ENCODE data around the gene CCDC34.

Gene CCDC34

DNA sequence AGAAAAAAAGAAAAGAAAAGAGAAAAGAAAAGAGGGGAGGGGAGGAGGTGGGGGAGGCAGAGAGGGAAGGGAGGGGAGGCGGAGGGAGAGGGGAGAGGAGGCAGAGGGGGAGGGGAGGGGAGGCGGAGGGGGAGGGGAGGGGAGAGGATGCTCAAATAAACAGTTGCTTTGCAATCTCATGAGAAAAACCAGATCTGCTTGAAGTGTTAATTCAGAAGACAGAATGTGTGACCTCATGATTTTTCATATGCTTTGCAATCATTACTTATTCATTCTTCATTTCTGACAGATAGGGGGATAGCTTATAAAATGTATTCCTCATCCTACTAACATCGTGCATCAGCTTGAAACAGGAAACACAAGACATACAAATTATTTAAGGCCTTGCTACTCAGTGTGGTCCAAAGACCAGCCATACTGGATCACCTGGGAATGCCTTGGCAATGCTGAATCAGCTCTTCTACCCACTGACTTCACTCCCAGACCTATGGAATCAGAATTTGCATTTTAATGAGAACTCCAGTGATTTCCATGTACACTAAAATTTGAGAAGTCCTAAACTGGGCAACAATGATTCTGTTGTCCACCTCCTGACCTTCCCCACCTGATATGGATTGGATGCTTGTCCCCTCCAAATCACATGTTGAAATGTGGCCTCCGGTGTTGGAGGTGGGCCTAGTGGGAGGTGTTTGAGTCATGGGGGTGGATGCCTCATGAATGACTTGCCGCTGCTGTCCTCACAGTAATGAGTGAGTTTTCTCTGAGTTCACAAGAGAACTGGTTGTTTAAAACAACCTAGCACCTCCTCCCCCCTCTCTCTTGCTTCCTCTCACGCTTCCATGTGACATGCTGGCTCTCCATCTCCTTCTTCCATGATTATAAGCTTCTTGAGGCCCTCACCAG, 69.2 kb downstream of the CCDC34 start:
- no peak overlapping the region for H3K27ac ChIP-seq
- TF ChIP-seq, protein P1, sequence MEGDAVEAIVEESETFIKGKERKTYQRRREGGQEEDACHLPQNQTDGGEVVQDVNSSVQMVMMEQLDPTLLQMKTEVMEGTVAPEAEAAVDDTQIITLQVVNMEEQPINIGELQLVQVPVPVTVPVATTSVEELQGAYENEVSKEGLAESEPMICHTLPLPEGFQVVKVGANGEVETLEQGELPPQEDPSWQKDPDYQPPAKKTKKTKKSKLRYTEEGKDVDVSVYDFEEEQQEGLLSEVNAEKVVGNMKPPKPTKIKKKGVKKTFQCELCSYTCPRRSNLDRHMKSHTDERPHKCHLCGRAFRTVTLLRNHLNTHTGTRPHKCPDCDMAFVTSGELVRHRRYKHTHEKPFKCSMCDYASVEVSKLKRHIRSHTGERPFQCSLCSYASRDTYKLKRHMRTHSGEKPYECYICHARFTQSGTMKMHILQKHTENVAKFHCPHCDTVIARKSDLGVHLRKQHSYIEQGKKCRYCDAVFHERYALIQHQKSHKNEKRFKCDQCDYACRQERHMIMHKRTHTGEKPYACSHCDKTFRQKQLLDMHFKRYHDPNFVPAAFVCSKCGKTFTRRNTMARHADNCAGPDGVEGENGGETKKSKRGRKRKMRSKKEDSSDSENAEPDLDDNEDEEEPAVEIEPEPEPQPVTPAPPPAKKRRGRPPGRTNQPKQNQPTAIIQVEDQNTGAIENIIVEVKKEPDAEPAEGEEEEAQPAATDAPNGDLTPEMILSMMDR (conservative IDR thresholded peaks at IDR 0.05) = no peak

DNA sequence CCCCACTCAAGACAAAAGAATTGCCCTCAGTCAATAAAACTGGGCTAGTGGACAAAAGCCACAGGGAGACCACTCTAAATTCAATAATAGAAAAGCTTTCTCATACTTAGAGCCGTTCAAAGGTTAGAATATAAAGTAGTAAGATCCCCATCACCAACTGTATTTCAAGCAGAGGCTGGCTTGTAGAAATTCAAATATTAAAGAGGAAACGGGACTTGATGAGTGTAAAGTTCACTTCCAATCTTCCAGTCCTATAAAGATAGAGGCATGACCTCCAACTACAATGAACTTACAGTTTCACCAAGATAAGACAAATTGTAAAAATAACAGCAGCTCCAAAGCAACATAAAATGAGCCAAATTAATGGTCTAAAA, 70.4 kb downstream of the CCDC34 start:
- no peak overlapping the region for H3K27ac ChIP-seq
- TF ChIP-seq, protein P1 (conservative IDR thresholded peaks at IDR 0.05) = no peak

DNA sequence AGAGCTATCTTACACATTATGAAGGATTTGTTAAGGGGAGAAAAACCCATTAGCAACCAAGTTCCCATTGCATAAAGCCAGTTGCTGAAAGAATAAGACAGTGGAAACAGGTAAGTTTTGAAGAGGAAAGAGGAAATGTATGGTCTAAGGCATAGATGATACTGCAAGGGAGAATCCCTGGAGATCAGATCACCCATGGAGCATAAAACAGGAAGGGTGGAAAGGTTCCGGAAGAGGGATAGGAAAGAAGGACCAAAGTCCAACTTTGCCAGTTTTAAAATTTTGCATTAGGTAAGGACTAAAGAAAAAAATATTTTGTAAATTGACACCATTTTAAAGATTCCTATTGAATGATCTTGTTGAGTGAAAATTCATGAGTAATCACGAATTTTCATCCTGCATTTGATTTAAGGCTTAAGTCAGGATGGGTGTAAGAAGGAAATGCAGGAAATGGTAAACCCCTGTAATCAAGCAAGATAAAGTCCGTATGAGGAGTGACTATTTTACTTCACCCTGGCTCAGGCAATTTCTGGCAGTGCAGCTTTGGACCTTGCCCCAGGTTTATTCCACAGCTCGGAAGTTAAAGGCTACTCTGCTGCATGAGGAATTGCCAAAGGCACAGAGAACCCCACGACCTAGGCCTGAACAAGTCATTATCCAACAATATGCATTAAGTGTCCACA, 70.9 kb downstream of the CCDC34 start:
- TF ChIP-seq, protein P1 (conservative IDR thresholded peaks at IDR 0.05) = no peak
- no peak overlapping the region for H3K27ac ChIP-seq

DNA sequence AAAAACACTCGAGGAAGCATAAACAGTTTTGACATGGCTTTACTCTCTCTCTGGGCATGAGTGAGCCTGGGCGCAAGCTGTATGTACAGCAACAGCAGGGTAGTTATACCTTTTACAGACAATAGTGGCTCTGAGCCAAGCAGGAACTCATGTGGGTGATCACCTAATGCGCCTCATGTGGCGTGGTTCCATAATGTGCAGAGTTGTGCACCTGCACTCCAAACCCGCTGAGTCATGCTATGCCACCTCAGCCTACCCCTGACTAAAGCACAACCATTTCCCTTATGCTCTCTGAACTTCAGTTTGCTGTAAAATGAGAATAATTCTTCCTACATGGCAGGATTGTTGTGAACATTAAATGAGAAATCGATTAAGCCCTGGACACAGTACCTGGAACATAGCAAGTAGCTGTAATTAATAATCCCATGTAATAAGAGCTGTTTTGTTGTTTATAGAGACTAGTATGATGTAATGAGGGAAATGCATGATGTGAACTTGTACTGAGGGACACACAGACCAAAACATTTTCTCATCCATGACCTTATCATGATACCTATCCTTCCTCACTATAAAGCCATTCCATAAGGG, 71.6 kb downstream of the CCDC34 start:
- H3K27ac ChIP-seq = no peak overlapping the region

DNA sequence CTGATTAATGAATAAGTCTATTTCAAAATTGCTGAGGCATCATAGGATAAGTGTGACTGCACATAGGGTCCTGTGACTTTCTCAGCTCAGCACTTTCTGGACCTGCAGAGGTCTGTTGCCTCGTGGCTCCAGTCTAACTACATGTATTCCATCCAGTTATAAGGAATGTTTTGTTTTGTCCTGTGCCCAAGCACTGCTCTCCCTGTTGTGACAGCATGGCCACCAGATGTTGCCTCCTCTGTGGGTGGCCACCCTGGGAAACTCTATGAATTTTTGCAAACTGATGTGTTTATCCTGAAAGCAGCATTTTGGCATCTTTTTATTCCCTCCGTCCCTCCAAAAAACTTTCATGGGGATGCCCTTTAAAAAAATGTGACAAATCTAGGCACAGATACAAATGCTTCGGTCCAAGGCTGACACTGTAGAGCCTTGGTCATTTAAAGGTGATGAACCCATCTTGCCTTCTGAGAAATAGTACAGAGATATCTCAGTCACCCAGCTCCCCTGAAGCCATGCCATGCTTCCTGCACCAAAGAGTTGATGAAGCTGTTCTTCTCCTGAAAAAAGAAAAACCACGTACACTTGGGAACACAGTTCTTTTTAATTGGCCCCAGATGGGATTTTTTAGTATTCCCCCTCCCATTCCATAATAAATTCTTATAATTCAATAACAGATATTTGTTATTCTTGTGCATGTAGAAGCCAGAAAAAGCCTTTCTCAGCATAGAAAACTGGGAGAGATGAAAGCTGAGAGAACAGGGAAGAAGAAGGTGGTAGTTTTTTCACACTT, 72.6 kb downstream of the CCDC34 start:
- TF ChIP-seq, protein P1 (conservative IDR thresholded peaks at IDR 0.05) = no peak
- H3K27ac ChIP-seq = no peak overlapping the region

More for the DNA sequence above, 71.6 kb downstream of the CCDC34 start:
- TF ChIP-seq, protein P1 (conservative IDR thresholded peaks at IDR 0.05) = no peak
